Measurements from ENCODE around the gene OR2L5. TPM values are rescaled to one million over a fixed set of nuclear protein-coding genes. Genes with fewer than 3 reads are reported as not detected.

Gene OR2L5
- total RNA-seq (2014; rRNA removed; shearing (Covaris generic); ENCODE audit: low replicate concordance) = not detected in 2 replicates

DNA sequence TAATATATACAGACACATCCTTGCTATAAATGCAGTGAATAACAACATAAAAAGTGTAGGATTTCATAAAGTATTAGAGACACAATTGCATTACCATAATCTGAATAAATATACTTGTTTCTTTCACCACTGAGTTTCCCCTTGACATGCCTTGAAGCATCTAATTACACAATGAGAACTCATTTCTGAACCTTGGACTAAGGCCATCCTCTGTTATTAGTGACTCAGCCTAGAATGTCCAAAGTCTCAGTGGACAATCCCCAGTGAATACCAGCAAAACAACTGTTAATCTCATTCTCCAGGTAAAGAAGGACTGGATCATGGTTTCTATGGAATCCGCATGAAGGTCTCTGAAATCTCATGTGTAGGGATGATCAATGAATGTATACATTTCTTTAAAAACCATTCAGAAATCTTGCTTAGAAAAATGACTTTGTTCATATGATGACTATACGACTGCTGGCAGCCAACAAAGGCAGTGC, at the start of gene OR2L5:
Gene OR2L5 (plus strand): TSS at position 432 of the 482 bp plus-strand sequence. CDS start 8,288 bp downstream, outside the sequence.
- DNase-seq (ENCODE audit: low read depth) = no peak
- in situ Hi-C loops (cut with HindIII; ENCODE audit: low pct_unique_long_range_greater_than_20kb, low sequenced_read_pairs) = no loop called here

DNA sequence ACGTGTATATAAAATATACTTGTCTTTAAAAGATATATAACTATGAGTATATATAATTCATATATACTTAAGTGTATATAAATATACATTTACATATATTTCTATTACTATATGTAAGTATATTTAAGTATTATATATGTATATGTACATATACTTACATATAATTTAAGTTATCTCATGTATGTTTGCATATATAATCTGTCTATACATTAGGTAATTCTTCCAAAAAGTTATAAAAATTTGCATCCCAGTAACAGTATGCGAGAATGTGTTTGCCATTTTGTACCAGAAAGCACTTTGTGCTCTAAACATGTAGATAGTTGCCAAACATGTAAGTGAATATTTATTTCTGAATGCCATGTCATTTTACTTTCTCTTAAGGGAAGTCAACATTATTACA, 48.5 kb upstream of the OR2L5 start, which contains the start of gene OR2AK2:
Gene OR2AK2 (plus strand): TSS at position 301 of the 400 bp plus-strand sequence. CDS start 144 bp downstream, outside the sequence.
- in situ Hi-C loops (cut with HindIII; ENCODE audit: low pct_unique_long_range_greater_than_20kb, low sequenced_read_pairs) = no loop called here
- DNase-seq (ENCODE audit: low read depth) = no peak

DNA sequence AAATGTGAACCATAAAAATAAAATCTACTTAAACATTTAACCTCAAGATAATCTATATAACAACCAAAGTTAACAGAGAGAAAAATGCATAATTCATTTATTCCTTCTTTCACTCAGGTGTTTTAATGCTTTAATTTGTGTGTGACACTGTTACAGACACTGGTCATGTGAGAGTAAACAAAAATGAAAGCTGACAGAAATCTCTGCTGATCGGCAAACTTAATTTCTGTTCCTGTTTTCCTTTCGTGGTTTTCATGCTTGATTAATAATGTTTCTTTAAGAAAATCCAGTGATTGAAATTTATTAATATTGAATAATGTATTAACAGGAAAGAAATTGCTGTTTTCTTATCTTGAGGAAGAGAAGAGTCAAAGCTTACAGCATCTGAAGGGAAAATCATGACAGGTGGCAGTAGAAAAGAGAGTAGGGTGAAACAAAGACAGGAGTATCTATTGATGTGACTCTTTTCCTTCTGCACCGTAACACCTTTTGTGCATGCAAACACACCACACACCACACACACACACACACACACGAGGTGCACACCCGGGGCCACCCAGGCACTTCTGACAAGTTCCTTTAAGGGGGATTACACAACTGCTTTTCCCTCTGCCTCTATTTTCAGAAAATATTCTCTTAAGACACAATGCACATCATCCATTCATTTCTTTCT, 46.8 kb upstream of the OR2L5 start:
- DNase-seq (ENCODE audit: low read depth) = no peak
- in situ Hi-C loops (cut with HindIII; ENCODE audit: low pct_unique_long_range_greater_than_20kb, low sequenced_read_pairs) = no loop called here

- in situ Hi-C loops (cut with HindIII; ENCODE audit: low pct_unique_long_range_greater_than_20kb, low sequenced_read_pairs) = no loop called here
- DNase-seq (ENCODE audit: low read depth) = no peak
Measured at GRCh38 chr1:247992986-247993385, 20.5 kb upstream of the OR2L5 start.

GRCh38 chr1:247998811-247999210, 14.6 kb upstream of the OR2L5 start:
- in situ Hi-C loops (cut with HindIII; ENCODE audit: low pct_unique_long_range_greater_than_20kb, low sequenced_read_pairs) = no loop called here
- DNase-seq (ENCODE audit: low read depth) = no peak

DNA sequence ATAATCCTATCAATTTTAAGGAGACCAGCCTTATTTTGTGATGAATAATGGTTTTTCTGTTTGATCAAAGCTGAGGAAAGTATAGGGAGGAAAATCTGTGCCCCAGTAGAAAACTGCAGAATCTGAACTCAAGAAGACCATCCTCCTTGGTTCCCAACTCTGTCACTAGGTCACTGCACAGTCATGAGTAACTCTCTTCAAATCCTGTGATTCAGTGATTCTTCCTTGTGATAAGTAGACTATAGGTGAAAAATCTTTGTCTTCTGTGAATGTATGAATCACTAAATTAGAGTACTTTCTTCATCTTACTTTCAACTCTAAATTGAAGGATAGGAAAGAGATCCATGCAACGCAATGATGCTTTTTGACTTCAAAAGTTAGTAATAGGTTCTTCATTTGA, 13.3 kb upstream of the OR2L5 start:
- DNase-seq (ENCODE audit: low read depth) = no peak
- in situ Hi-C loops (cut with HindIII; ENCODE audit: low pct_unique_long_range_greater_than_20kb, low sequenced_read_pairs) = no loop called here

DNA sequence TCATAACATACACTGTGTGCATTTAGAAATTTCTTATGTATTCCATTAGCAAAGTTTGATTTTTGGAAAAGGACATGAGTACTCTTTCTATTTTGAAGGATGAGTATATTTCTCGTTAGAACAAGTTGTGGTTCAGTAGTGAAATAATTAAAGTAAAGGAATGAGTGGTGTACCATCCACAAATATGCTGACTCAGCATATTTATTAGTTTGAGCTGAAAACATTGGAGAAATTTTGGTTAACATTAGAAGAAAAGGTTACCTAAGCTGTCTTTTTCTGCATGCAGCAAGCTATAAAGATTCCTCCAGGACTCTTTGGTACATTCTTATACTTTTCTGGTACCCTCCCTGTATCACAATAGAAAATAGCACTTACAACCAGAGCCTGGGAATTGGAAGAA, 5.7 kb upstream of the OR2L5 start:
- no peak for DNase-seq (ENCODE audit: low read depth)
- in situ Hi-C loops (cut with HindIII; ENCODE audit: low pct_unique_long_range_greater_than_20kb, low sequenced_read_pairs) = no loop called here

DNA sequence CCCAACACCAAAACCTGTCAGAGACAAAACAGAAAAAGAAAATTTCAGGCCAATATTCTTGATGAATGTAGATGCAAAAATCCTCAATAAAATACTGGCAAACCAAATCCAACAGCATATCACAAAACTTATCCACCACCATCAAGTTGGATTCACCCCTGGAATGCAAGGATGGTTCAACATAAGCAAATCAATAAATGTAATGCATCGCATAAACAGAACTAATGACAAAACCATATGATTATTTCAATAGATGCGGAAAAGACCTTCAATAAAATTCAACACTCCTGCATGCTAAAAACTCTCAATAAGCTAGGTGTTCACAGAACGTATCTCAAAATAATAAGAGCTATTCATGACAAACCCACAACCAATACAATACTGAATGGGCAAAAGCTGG, 3.8 kb upstream of the OR2L5 start:
- DNase-seq (ENCODE audit: low read depth) = no peak
- in situ Hi-C loops (cut with HindIII; ENCODE audit: low pct_unique_long_range_greater_than_20kb, low sequenced_read_pairs) = no loop called here

DNA sequence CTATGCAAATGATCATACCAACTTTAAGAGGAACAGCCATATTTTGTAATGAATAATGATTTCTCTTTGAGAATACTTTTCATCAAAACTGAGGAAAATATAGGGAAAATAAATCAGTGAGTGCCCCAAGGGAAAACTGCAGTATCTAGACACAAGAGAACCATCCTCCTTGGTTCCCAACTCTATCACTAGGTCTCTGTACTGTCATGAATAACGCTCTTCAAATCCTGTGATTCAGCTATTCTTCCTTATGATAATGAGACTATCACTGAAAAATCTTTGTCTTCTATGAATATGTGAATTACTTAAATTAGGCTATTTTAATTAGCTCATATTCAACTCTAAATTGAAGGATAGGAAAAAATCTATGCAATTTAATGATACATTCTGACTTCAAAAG, 2.3 kb downstream of the OR2L5 start:
- in situ Hi-C loops (cut with HindIII; ENCODE audit: low pct_unique_long_range_greater_than_20kb, low sequenced_read_pairs) = no loop called here
- no peak for DNase-seq (ENCODE audit: low read depth)

DNA sequence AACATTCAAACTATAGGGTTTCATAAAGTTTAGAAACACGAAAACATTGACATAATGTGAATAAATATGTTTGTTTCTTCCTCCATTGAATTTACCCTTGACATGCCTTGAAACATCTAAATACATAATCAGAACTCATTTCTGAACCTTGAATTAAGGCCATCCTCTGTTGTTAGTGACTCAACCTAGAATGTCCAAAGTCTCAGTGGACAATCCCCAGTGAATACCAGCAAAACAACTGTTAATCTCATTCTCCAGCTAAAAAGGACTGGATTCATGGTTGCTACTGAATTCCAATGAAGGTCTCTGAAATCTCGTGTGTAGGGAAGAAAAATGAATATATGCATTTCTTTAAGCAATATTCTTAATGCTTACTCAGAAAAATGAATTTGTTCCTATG, 16.3 kb downstream of the OR2L5 start, which contains the start of gene OR2L2:
Gene OR2L2 (plus strand): TSS at position 301 of the 400 bp plus-strand sequence. CDS start 8,198 bp downstream, outside the sequence.
- no peak for DNase-seq (ENCODE audit: low read depth)
- in situ Hi-C loops (cut with HindIII; ENCODE audit: low pct_unique_long_range_greater_than_20kb, low sequenced_read_pairs) = no loop called here

GRCh38 chr1:248045209-248045608, 31.7 kb downstream of the OR2L5 start:
- no peak for DNase-seq (ENCODE audit: low read depth)
- in situ Hi-C loops (cut with HindIII; ENCODE audit: low pct_unique_long_range_greater_than_20kb, low sequenced_read_pairs) = no loop called here

DNA sequence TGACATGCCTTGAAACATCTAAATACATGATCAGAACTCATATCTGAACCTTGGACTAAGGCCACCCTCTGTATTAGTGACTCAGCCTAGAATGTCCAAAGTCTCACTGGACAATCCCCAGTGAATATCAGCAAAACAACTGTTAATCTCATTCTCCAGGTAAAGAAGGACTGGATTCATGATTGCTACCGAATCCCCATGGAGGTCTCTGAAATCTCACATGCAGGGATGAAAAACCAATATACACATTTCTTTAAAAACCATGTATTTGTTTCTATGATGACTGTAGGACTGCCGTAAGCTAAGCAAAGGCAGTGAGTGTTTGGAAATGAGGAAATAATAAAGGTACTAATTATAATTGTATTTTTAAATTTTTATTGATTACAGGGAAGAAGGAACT, 33.1 kb downstream of the OR2L5 start, which contains the start of gene OR2L3:
Gene OR2L3 (plus strand): TSS at position 301 of the 400 bp plus-strand sequence. CDS start 13,846 bp downstream, outside the sequence.
- in situ Hi-C loops (cut with HindIII; ENCODE audit: low pct_unique_long_range_greater_than_20kb, low sequenced_read_pairs) = no loop called here
- no peak for DNase-seq (ENCODE audit: low read depth)

GRCh38 chr1:248047008-248047407, 33.5 kb downstream of the OR2L5 start:
- DNase-seq (ENCODE audit: low read depth) = no peak
- in situ Hi-C loops (cut with HindIII; ENCODE audit: low pct_unique_long_range_greater_than_20kb, low sequenced_read_pairs) = no loop called here

- no peak for DNase-seq (ENCODE audit: low read depth)
- in situ Hi-C loops (cut with HindIII; ENCODE audit: low pct_unique_long_range_greater_than_20kb, low sequenced_read_pairs) = no loop called here
Measured at GRCh38 chr1:248054671-248055070, 41.2 kb downstream of the OR2L5 start.

DNA sequence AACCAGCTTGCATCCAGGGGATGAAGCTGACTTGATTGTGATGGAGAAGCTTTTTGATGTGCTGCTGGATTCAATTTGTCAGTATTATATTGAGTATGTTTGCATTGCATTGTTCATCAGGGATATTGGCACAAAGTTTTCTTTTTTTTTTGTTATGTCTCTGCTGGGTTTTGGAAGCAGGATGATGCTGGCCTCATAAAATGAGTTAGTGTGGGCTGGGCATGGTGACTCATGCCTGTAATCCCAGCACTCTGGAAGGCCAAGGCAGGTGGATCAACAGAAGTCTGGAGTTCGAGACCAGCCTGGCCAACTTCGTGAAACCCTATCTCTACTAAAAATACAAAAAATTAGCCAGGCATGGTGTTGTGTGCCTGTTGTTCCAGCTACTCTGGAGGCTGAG, 41.8 kb downstream of the OR2L5 start:
- DNase-seq (ENCODE audit: low read depth) = no peak
- in situ Hi-C loops (cut with HindIII; ENCODE audit: low pct_unique_long_range_greater_than_20kb, low sequenced_read_pairs) = no loop called here

- DNase-seq (ENCODE audit: low read depth) = no peak
- in situ Hi-C loops (cut with HindIII; ENCODE audit: low pct_unique_long_range_greater_than_20kb, low sequenced_read_pairs) = no loop called here
Measured at GRCh38 chr1:248065071-248065470, 51.6 kb downstream of the OR2L5 start.

DNA sequence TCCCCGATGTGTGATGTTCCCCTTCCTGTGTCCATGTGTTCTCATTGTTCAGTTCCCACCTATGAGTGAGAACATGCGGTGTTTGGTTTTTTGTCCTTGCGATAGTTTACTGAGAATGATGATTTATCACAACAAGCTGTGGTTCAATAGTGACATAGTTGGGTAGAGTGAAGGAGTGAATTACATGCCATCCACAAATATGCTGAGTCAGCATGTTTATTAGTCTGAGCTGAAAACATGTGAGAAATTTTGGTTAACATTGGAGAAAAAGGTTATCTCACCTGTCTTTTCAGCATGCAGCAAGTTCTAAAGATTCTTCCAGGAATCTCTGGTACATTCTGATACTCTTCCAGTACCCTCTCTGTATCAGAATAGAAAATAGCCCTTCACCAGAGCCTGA, 52.1 kb downstream of the OR2L5 start:
- in situ Hi-C loops (cut with HindIII; ENCODE audit: low pct_unique_long_range_greater_than_20kb, low sequenced_read_pairs) = no loop called here
- DNase-seq (ENCODE audit: low read depth) = no peak

Measured in Caki2 (cell line).